8988T (cell line): ENCODE data around the gene BMP5.

ENCODE experiments used
- DNase-seq: peaks from one replicate; pipeline ENCODE4 v3.0.0; 2011

BMP5 gene

DNA sequence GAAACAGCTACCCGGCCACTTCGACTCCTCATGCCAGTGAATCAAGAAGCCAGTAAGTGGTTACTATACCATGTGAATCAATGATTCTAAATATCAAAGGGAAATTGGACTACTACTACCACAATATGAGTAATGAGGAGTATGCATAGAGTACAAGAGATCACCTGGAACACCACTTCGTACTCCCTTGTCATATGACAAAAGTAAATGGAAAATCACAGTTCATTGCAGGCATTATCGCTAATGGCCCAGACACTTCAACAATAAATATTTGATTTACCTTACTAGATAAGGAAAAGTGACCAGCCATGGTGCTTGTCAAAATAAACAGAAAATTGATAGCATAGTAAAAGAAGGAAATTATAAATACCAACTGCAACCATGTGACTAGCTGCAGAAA lies 73.1 kb downstream of the BMP5 start:
- no peak for DNase-seq

DNA sequence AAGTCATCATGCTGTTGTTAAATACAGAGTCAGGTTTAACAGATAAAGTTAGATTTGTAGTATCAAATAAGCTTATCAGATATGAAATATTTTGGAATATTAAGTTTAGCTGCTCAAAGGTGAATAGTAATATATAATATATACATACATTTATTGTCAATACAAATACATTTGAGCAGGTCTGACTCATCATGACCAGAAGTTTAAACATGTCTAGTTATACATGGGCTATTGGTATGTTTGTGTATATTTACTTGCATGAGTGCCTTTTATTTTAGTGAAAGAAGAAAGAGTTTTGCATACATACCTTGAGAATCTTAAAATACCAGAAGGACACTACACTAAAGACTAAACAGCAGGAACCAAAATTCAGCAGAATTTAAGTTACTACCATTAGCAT lies 76.8 kb downstream of the BMP5 start:
- no peak for DNase-seq

DNA sequence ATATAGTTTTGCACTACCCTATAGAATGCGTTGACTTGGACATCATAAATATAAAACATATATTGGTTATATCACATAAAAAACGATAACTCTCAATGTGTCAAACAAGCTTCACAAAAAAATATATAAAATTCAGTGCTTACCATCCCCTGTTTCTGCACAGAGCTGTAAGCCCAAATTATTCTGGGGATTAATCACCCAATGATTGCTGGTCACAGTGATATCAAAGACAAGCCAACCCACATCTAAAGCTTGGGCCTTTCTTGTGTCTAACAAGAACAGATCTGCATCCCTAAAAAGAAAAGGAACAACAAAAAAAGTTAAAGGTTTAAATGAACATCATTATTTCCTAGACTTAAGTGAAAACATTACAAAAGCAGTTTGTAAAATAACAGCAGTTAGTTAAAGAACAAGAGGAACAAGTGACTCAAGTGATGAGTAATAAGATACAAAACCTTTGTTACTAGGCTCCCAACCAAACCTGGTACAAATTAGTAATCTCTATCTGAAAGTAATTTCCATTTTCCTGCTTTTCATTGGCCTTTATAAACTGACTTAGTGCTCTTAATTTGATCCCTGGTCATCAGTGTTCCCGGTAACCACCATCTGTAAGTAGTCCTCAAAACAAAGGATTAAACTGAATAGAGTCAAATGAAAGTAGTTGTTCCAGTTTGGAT lies 81.1 kb downstream of the BMP5 start:
- DNase-seq, result no peak

DNA sequence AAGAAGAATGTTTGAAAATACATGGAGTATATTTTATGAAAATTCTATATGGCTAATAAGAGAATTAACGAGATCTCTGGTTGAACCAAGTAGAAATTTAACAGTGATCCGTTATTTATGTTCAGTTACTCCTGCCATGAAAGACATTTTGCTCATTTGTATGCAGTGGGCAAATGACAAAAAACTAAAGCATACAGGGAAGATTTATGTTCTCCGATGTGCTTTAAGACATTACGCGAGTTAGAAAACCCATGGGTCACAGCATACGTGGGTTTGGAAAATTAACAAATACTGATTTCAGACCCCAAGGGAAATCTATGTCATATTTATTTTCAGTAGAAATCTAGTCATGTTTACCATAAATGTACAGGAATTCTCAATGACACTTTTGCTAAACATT lies 90.1 kb downstream of the BMP5 start:
- no peak for DNase-seq

DNA sequence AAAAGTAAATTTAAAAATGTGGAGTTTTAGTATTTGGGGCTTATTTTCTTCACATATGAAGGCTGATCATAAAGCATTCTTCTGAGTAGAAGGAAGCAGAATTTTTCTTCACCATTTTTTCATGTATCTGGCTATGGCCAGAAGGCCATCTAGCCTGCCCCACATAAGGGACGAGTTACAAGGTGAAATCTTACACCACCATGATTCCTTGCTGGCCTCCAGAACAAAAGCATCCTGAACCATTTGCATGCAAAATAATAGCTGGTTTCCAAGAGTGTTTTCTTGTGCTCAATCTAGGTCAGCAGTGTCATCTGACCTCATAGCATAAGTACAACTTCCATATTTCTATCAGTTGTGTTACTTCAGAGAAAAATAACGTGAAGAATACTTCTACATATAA lies 93.1 kb downstream of the BMP5 start:
- no peak for DNase-seq

DNA sequence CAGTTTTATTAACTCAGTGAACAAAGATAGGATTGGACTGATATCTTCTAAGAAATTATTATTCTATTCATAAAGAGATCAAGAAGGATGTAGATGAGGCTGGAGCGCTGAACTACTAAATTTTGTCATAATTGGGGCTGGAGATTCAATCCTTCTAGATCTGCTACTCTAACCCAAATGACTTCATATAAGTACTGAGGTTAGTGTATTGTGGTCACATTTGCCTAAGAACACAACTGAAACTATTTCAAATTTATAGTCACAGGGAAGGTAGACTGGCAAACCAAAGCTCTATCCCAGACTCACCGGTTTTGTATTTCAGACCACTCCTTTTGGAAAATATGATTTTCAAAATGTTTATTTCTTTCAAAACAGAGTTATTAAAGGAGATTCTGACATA lies 96.7 kb downstream of the BMP5 start:
- DNase-seq, result no peak

DNA sequence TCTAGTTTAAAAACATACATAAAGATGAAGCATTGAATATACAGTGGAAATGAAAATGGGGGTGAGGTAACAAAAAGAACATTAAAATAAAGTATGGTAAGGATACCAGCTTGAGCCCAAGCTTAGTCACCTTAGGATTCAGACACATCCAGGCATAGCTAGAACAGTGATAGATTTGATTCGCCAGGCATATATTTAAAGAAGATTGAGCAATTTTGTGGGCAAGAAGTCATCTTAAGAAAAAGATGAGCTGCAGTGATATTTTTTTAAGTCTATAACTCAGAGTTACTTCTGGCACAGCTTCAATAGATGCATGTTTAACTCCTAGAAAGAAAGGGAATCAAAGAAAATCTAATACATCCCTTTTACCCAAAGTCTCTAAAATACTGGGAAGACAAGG lies 97.9 kb downstream of the BMP5 start:
- DNase-seq, result no peak

DNA sequence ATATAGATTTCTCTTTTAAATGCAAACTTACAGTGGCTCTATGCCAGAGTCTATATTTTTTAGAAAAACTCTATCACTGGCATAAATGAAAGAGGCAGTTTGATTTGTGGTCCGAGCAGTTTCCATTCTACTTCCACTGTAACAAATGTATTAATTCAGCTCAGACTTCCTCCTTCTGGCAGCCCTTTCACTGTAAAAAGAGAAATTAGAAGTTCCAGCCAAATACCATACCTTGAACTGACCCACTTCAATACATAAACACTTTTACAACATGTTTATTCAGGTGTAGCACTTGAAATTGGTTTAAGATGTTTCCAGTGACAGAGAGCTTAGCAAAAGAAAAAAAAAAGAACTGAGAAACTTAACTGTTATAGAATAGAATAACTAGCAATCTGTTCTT lies 99.3 kb downstream of the BMP5 start:
- DNase-seq, result no peak

DNA sequence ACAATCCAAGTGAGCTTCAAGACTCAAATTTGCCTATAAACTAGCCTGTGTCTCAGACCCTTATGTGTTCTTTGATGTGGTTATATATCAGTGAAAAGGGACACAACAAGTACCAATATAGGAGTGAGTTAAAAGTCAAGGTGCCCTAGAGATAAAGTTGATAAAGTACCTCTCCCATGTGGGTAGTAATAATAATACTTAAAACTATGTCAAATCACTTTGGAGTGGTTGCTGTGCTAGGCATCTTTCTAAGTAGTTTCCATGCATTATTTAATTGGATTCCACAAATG lies 100.4 kb downstream of the BMP5 start:
- no peak for DNase-seq

DNA sequence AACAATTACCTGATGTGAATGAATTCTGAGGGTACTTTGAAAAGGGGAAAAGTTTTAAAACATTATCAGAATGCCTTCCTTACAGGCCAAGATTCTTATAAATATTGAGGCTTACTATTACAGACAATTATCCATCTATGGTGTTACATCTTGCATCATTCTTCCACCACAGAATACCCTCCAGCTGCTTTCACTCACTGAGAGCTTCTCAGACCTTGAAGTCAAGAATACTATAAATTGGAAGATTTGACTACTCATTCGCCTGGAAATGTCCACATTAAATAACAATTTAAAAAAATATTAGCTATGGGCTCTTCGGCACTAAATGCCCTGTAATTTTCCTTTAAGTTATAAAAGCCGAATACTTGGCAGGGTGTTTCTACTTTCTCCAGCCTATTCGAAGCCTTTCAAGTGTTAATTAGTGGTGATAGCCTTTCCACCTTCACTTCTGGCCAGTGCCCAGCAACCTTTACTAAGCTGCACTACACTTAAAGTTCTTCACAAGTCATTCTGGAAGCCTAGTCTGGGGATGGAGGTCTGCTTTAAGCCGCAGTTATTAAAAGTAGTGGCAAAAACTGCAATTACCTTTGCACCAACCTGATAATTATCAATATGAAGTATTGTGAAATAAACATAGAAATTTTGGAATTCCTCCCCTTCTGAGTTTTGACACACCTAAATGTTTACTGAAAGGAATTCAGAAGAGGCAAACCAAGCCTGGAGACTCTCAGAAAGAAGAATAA lies 100.9 kb downstream of the BMP5 start:
- no peak for DNase-seq

DNA sequence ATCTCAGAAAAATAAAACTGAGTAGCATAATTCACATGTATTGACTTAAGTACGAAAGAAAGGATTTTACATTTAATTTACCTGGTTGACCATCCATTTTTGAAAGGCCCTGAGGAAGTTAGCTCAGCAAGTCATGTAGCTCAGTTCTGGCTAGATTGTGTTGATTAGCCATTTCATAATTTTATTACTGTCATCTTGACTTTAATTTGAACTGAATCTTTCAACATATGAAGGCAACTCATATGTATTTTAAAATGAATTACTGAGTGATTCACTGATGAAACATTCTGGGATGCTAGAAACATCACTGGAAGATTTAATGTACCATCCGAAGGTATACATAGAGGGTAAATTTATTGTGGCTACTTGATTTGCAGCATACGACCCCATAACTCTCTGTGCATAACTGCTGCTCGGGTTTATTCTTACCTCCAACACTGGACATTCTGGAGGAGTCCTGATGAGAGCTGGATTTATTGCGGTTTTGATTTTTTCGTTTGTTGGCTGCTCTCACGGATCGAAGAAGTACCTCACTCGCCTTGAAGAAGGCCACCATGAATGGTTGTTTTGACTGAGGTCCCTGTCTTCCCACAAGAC lies 101.7 kb downstream of the BMP5 start:
- DNase-seq, result no peak

DNA sequence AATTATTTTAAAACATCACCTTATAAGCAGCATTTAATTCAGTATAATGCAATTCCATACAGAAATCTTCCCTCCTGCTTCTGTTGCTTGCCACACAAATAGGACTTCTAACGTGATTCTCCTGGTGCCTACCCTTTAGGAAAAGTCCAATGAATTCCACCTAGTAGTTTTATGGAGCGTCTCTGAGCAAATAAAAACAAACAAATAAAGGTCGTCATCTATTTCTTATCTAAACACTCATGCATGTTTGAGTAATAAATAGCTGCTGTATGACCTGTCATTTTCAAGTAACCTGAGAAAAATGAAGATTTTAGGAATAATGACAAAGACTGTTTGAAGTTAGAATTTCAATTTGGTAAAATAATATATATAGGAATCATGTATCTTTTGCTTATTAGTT lies 102.7 kb downstream of the BMP5 start:
- DNase-seq, result no peak

DNA sequence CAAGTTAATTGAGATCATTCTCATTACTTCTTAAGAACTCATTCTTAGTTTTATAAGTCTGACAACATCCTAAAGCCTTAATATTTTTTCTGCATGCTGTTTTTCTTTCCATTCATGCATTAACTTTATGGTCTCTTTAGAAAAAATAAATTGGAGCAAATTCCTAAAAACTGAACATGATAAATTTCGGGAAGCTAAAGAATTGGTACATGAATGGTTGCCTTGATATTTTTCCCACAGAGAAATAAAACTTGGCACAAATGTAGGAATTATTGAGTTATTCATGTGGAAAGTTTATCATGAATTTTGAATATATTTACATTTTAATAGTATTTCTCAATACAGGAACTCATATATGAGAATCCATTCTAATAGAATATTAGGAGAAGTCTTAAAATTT lies 115.9 kb downstream of the BMP5 start:
- DNase-seq, result no peak

DNA sequence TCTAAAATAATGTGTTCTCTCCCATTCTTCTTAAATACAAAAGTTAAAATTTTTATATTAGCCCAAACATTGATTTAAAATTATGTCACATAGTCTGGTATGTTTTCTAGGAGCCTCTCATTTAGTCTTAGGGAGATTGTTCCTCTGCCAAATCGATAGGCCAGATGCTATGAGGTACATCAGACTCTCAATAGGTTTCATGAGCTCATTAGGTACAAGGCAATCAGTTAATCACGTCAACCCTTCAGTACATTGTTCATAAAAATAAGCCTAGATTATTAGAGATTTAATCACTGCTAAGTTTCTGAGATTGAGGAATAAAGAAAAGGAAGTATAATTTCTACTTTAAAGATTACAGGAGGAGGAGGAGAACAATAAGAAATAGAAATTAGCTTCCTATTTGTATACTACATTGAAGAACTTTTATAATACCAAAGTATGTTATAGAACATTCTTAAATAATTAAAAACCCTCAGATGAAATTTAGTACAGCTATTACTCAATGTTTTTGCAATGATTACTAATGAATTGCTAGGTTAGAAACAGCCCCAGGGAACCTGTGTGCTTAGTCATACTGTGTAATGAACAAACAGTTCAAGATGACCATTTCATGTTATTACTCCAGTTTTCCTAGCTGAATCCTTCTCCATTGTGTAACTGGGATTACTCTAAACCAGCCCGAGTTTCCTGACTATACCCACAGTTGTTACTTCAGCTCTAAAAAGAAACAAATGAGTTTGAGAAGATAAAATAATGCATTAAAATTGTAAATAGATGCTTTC lies 117.0 kb downstream of the BMP5 start:
- no peak for DNase-seq

DNA sequence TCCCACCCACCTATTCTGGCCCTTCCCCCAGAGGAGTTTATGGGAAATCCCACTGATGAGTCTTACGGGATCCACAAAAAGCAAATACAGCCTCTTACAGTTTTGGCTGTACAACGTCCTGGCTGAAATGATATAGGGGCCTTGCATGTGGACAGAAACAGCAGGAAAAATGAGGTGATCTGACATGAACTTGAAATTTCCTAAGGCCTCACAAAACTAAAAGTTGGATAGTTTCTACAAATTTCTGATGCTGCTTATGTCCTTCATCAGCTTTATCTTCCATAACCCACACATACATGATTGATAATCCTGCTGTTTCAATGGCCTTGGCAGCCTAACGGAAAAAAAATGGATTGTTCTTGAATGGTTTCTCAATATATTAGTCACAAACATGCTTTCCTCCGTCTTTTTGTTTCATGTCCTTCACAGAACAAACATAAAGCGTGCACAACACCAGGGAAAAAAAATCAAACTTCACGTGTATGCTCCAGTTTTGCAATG lies 118.8 kb downstream of the BMP5 start:
- no peak for DNase-seq

DNA sequence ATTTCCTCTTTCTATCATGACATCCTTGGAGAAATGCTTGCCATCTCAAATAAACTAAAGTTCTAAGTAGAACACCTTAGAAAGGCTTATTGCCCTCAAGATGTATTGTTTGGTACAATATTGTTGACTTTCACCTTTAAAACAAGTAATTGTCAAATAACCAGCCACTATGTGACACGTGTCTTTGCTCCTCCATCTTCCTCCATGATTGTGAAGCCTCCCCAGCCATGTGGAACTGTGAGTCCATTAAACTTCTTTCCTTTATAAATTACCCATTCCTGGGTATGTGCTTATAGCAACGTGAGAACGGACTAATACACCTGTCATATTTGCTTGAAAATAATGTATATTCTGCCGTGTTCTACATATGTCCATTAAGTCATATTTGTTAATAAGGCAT lies 126.5 kb downstream of the BMP5 start:
- no peak for DNase-seq

DNA sequence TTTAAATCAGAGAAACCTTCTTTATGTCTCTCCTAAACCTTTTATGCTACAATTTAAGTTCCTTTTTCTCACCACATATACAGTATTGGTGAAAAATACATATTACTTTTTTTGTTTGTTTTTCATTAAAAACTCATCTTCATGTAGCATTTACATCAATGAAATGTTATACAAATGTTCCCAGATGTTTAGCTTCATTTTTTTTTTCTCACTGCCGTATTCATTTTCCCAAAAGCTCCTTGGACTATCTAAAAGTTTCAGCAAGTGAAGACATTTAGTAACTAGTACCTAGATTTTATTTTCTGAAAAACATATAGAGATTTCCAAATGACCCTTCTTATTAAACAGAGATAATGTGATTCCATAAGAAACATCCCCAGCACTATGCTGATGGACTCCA lies 128.9 kb downstream of the BMP5 start:
- no peak for DNase-seq

DNA sequence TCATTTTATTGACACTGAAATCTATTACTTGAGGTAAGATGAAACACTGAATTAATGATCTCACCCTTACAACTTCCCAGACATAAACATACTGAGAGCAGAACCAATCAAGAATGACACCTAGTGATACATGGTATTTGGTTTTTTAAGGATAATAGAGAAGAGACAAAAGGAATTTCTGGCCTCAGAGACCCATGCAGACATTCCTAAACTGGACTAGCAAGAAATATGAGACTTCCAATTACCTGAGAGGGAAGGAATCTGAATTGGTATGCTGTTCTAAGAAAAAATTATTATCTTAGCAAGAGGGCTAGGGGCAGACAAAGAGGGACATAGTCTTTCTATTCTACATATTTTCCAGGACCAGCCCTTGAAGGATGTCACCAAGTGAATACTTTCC lies 141.1 kb downstream of the BMP5 start:
- DNase-seq, result no peak

DNA sequence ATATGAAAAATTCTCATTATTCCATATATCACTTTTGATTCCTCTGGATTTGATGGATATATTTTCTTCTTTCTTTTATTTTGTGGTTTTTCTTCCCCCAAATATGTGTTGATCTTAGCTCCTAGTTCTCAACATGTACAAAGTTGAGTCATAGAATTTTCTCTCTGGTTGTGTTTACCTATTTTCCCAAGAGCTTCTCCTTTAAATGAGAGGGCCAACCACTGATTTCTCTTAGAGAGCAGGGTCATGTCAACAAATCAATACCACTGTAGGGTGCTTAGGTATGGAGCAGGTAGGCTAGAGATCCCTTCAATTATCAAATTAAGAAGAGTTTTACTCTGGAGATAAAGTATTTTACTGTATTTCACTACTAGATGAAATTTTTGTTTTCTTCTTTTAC lies 145.7 kb downstream of the BMP5 start:
- DNase-seq, result no peak

DNA sequence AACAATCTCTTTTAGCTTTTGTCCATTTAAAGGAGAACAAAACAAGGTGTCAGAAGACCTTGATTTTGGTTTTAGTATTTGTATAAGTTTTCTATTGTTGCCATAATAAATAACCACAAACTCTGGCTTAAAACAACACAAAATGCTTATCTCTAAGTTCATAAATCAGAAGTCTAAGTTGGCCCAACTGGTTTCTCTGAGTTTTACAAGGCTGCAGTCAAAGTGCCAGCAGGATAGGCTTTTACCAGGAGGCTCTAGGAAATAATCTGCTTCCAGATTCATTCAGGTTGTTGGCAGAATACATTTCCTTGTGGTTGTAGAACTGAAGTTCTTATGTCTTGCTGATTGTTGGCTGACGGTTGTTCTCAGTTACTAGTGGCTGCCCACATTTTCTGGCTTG lies 149.2 kb downstream of the BMP5 start:
- DNase-seq, result no peak

DNA sequence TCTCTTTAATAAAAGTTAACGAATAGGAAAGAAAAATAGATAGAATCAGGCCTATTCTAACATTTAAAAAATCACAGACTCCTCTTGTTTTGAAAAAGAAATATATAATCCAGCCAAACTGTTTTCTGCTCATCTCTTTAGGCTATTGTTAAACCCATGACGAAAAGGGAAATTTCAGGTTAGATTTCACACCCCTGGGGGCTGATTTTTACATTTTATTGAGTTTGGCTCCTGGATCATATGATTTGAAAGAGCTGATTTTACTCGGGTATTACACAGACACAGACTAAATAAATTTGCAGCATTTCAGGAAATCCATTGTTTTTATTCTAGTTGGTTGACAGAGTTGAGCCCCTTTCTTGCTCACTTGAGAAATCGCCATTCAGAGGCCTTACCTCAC lies 160.6 kb downstream of the BMP5 start:
- no peak for DNase-seq

DNA sequence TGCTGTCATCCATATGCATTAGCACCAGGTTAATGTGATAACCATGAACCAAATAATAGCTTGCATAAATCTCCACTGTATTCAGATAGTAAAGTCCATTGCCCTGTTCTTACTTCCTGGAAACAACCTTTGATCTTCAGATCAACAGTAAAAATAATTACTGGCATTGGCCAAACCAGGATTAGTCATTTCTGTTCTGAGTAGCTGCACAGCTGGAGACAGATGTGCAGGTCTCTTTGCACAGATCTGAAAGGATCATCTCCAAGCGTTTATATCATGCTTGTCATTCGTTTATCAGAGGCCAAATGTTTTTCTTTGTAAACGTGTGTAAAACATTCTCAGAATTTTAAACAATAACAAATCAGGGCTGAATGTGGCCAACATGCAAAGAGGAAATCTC lies 162.0 kb downstream of the BMP5 start:
- DNase-seq, result no peak

DNA sequence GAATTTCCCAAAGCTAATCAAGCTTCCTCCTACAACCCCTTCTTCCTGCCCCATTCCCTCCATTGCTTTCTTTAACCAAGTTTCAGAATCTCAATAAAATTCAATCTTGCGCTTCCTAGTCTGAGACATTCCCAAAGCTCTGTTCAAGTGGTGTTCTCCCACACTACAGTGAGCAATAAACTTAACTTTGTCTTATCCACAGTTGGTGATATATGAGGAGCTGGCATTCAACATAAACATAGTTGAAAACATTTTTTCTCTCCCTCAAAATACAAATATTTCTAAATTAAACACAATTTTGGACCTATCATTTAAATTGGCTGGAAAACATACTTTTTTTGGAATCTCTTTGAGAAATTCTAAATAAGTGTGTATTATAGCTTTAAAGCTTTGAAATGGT lies 166.7 kb downstream of the BMP5 start:
- DNase-seq, result no peak
